GM10266 (cell line): Measurements from ENCODE around the gene NOL4L.

ENCODE experiments used
- DNase-seq: peaks from one replicate; pipeline ENCODE4 v3.0.0; 2012; ENCODE audit errors: extremely low spot score
- CTCF ChIP-seq: IDR thresholded peaks from 2 replicates; pipeline ENCODE4 v1.5.1; 2012; ENCODE audit warnings: mild to moderate bottlenecking, low read depth; ENCODE audit not compliant: control insufficient read depth, insufficient read depth; ENCODE audit errors: missing control alignments

NOL4L gene

GRCh38 chr20:32626859-32627636, 41.9 kb upstream of the NOL4L start:
- no peak for DNase-seq
- TF ChIP-seq CTCF: no peak

- no peak for TF ChIP-seq CTCF
- DNase-seq: no peak
These were observed 41.3 kb upstream of the NOL4L start for GRCh38 chr20:32626407-32626806.

- DNase-seq: no peak
- no peak for TF ChIP-seq CTCF
These were observed 40.9 kb upstream of the NOL4L start for GRCh38 chr20:32625996-32626395.

- no peak for TF ChIP-seq CTCF
- DNase-seq: no peak
These were observed 39.7 kb upstream of the NOL4L start for GRCh38 chr20:32624687-32625345.

- TF ChIP-seq CTCF: no peak
- DNase-seq: no peak
These were observed 38.6 kb upstream of the NOL4L start for GRCh38 chr20:32623667-32624157.

GRCh38 chr20:32622585-32623468, 37.7 kb upstream of the NOL4L start:
- no peak for DNase-seq
- no peak for TF ChIP-seq CTCF
